LHCN-M2 (cell line): Measurements from ENCODE around the gene MYRF. TPM values are rescaled to one million over a fixed set of nuclear protein-coding genes. Genes with fewer than 3 reads are reported as not detected.

Source experiments
- DNase-seq: peaks from one replicate; pipeline ENCODE4 v3.0.0-alpha.2; 2012; ENCODE audit warnings: low read depth
- total RNA-seq: library from RNA; depleted of rRNA; stranded (reverse); fragments of >200 nt; gene quantifications from 2 replicates; pipeline ENCODE4 v1.2.3, GENCODE V29; 2014

The MYRF gene
- total RNA-seq, 1 experiment from 2014 or later = 0.17 TPM

GRCh38 chr11:61793083-61793828 is 40.8 kb downstream of the MYRF start:
- DNase-seq = no peak

DNA sequence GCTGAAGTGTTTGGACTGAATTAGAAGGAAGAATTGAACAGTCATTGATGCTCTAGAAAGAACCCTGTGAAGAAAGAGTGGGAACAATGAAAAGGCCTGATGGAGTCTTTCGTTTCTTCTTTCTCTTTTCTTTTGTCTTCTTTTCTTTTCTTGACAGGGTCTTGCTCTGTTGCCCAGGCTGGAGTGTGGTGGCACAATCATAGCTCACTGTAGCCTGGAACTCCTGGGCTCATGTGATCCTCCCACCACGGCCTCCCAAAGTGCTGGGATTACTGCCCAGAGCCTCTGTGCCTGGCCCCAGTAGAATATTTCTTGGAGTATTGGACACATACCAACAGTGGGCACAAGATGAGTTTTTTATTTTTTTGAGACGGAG is 41.4 kb downstream of the MYRF start:
- DNase-seq = no peak

- no peak for DNase-seq
Measured at GRCh38 chr11:61794579-61794978, 42.1 kb downstream of the MYRF start.

GRCh38 chr11:61795459-61795858 is 43.0 kb downstream of the MYRF start:
- DNase-seq = no peak

DNA sequence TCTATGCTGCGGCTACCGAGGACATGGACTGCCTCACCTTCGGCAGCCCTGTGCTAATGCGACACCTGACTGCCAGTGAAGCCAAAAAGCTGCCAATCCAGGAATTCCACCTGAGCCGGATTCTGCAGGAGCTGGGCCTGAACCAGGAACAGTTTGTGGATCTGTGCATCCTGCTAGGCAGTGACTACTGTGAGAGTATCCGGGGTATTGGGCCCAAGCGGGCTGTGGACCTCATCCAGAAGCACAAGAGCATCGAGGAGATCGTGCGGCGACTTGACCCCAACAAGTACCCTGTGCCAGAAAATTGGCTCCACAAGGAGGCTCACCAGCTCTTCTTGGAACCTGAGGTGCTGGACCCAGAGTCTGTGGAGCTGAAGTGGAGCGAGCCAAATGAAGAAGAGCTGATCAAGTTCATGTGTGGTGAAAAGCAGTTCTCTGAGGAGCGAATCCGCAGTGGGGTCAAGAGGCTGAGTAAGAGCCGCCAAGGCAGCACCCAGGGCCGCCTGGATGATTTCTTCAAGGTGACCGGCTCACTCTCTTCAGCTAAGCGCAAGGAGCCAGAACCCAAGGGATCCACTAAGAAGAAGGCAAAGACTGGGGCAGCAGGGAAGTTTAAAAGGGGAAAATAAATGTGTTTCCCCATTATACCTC is 43.6 kb downstream of the MYRF start:
- DNase-seq = no peak

DNA sequence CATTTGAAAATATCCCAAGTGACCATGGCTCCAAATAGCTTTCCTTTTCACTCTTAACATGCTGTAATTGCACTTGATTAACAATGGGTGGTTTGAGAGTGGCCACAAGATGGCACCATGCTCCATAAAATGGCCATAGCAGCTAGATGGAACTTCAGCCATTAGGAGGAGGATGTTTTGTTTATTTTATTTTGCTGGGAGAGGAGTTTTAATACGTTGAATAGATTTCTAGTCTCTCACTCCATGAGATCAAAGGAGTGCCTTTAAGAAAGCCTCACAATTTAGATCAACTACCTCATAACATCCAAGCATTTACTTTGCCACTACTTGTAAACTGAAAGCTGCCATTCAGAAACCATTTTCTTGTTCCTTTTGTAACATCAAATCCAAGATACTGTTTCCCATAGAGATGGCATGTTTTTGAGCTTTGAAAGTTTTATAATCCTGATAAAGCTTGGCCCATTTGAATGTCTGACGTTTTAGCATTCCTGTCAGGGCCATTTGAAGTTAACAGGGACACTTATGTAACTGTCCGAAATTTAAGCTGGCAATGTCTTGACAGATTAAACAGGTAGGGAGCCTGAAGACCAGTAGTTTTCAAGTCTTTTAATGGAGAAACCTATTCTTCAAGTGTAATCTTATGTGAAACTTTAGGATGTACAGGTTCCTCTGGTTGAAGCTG is 45.0 kb downstream of the MYRF start:
- DNase-seq = peak; percentile 77

DNA sequence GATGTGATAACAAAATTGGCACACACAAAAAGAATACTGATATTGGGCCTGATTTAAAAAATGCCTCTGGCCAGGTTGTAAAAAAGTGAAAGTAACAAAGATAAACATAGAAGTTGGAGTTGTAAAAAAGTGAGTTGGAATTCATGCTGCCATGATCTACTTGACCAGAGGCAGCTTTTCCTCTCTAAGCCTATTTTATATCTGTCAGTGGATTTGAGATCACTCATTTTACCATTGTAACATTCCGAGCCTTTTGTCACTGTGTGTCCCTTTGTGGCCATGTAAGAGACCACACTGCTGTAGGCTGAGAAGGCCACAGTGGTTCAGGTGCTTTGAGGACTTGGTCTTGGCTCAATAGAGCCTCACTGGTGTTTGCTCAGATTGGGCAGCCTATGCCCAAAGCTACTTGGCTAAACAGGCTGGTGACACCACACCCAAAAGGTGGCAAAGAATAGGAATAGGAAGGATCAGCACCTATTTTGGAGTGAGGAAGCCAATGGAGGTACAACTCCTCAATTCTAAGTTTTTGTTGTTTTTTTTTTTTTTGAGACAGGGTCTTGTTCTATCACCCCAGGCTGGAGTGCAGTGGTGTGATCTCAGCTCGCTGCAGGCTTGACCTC is 47.3 kb downstream of the MYRF start:
- no peak for DNase-seq

- no peak for DNase-seq
Measured at GRCh38 chr11:61800331-61801281, 48.2 kb downstream of the MYRF start.

DNA sequence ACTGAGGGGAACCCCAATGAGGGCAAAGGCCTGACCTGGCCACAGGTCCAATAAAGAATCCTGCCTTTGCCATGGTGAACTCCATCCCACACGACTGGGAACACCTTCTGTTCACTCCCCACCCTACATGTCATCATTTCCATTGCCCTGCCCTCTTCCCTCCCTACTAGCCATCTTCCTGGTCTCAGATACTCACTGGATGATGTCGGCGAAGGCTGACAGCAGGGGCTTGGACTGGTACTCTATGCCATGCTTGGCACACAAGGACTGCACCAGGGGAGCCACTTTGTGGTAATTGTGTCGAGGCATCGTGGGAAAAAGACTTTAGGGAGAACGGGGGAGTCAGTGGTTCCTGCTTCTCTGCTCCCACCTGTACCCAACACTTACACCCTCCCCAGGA is 50.2 kb downstream of the MYRF start:
- no peak for DNase-seq

DNA sequence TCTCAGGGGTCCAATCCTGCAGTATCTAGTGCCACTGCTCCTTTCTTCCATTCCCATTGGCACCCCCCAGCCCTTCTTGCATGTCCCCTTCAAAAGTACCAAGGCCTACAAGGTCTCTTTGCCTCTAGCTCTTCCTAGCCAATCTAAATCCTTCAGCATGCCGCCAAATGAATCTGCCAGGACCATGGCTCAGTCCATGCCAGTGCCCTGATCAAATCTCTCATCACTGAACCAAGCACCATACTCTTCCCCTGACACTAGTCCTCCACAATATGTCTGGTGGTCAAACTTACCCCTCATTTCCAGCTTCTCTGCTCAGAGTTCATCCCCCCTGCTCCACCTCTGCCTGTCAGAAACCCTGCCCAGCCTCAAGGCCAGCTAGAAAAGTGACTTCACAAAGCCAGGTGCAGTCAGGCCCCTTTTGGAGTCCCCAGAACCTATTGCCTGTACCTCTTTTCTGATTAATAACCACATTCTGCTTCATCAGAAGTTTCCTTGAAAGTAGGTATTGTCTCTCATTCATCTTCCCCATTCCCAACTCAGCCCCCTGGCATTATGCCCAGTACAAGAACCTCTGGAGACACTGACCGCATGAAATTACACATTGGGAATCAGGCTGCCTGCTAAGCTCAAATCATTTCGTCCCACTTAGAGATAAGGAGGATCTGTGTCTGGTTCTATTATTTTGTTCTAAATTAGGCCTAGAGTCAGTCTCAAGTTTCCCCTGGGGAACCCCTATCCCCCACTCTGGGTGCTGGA is 51.6 kb downstream of the MYRF start:
- DNase-seq = no peak

GRCh38 chr11:61805146-61805545 is 52.7 kb downstream of the MYRF start:
- DNase-seq = no peak

- DNase-seq = no peak
Measured at GRCh38 chr11:61806785-61807184, 54.3 kb downstream of the MYRF start.

- no peak for DNase-seq
Measured at GRCh38 chr11:61810671-61811175, 58.3 kb downstream of the MYRF start.

- DNase-seq = no peak
Measured at GRCh38 chr11:61811831-61812230, 59.4 kb downstream of the MYRF start.

- no peak for DNase-seq
Measured at GRCh38 chr11:61812736-61813411, 60.4 kb downstream of the MYRF start.

DNA sequence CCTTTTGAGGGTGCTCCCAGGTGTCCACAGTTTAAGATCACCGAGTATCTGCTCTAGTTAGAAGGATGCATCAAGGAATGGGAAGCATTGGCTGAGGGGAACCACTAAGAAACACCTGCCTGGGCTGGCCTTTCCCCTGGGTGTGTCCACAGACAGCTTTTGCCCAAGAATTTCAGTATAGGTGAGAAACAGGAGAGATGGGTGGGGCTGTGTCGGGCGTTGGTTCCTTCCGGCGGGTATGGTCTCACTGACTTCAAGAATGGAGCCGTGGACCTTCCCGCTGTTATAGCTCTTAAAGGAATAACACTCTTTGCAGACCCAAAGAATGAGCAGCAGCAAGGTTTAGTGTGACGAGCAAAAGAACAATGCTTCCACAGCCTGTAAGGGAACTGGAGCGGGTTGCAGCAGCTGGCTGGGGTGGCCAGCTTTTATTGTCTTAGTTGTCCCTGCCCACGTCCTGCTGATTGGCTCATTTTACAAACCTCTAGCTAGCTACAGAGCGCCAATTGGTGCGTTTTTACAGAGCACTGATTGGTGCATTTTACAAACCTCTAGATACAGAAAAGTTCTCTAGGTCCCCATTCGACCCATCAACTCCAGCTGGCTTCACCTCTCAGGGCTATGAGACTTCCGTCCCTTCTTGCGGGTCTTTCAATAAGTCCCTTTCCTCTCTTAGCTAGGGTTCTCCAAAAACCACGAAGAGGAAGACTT is 62.0 kb downstream of the MYRF start:
- peak; percentile 44 for DNase-seq

GRCh38 chr11:61814958-61815789 is 62.7 kb downstream of the MYRF start:
- peak; percentile 94 for DNase-seq
